ENCODE data around the gene IL12B.
"Not testable (repeated sequence)": the region's sequence is repeated elsewhere in the genome, so short reads cannot be mapped to it uniquely, and the experiment has no call there.

The IL12B gene

GRCh38 chr5:159332800-159333544, 2.7 kb upstream of the IL12B start:
- DNase-seq = no peak

GRCh38 chr5:159331093-159331973, 1.0 kb upstream of the IL12B start:
- no peak for DNase-seq

- no peak for DNase-seq
Measured at GRCh38 chr5:159324986-159325385, 5.3 kb downstream of the IL12B start.

GRCh38 chr5:159324102-159324755, 6.1 kb downstream of the IL12B start:
- no peak for DNase-seq

- no peak for DNase-seq
Measured at GRCh38 chr5:159322180-159322579, 8.1 kb downstream of the IL12B start.

GRCh38 chr5:159319832-159320231, 10.5 kb downstream of the IL12B start:
- no peak for DNase-seq

- DNase-seq = no peak
Measured at GRCh38 chr5:159319363-159319762, 10.9 kb downstream of the IL12B start.

GRCh38 chr5:159318448-159318847, 11.8 kb downstream of the IL12B start:
- no peak for DNase-seq

- no peak for DNase-seq
Measured at GRCh38 chr5:159317849-159318248, 12.4 kb downstream of the IL12B start.

- no peak for DNase-seq
Measured at GRCh38 chr5:159316519-159317383, 13.5 kb downstream of the IL12B start.

GRCh38 chr5:159313197-159313596, 17.1 kb downstream of the IL12B start:
- DNase-seq = no peak

- DNase-seq = no peak
Measured at GRCh38 chr5:159311063-159311462, 19.2 kb downstream of the IL12B start.

GRCh38 chr5:159310511-159310910, 19.8 kb downstream of the IL12B start:
- no peak for DNase-seq

- DNase-seq = no peak
Measured at GRCh38 chr5:159309689-159310433, 20.4 kb downstream of the IL12B start.

- no peak for DNase-seq
Measured at GRCh38 chr5:159304961-159305595, 25.2 kb downstream of the IL12B start.

GRCh38 chr5:159303286-159303685, 27.0 kb downstream of the IL12B start:
- no peak for DNase-seq

GRCh38 chr5:159301929-159302860, 28.1 kb downstream of the IL12B start:
- DNase-seq = not testable (repeated sequence)

GRCh38 chr5:159301466-159301865, 28.8 kb downstream of the IL12B start:
- peak; percentile 16 for DNase-seq

GRCh38 chr5:159297300-159297699, 33.0 kb downstream of the IL12B start:
- not testable (repeated sequence) for DNase-seq

GRCh38 chr5:159294921-159295320, 35.4 kb downstream of the IL12B start:
- DNase-seq = no peak

Measured in T1000 (cell line).